Uterus (tissue), 4 donors: ENCODE results near the gene SERINC2. TPM values are rescaled to one million over a fixed set of nuclear protein-coding genes. Genes with fewer than 3 reads are reported as not detected.

Experiments used
- DNase-seq, 2 donors: peaks; one replicate each; pipeline ENCODE4 v3.0.0-alpha.2; 2019 to 2020
- H3K27ac ChIP-seq, 2 donors: fragments of 200-600 bp; sonication (generic); 1 replicate in 1 of 2; 2 replicates in 1 of 2; pipeline ENCODE4 v1.5.1; 2016 to 2018
- H3K27me3 ChIP-seq, 2 donors: fragments of 200-600 bp; sonication (generic); one replicate each; pipeline ENCODE4 v1.5.1; 2018 to 2019; ENCODE audit warnings: control low read depth in 1 of 2
- H3K36me3 ChIP-seq, 2 donors: fragments of 200-600 bp; sonication (generic); one replicate each; pipeline ENCODE4 v1.5.1; 2019; ENCODE audit warnings: control low read depth in 1 of 2
- H3K4me1 ChIP-seq, 2 donors: fragments of 200-600 bp; sonication (generic); one replicate each; pipeline ENCODE4 v1.5.1; 2018 to 2019; ENCODE audit warnings: control low read depth in 1 of 2
- H3K4me3 ChIP-seq, 2 donors: fragments of 200-600 bp; sonication (generic); 1 replicate in 1 of 2; 2 replicates in 1 of 2; pipeline ENCODE4 v1.5.1; 2018 to 2019; ENCODE audit warnings: mild to moderate bottlenecking in 1 of 2
- H3K9me3 ChIP-seq, 2 donors: fragments of 200-600 bp; sonication (generic); one replicate each; pipeline ENCODE4 v1.5.1; 2019; ENCODE audit warnings: control low read depth in 1 of 2
- CTCF ChIP-seq, 4 experiments: fragments of 200-600 bp in 2 of 4; fragments of 450-650 bp in 2 of 4; sonication (generic) in 2 of 4; IDR thresholded peaks; one replicate each; pipeline ENCODE4 v1.5.1; 2016 to 2019; ENCODE audit warnings: antibody characterized with exemption in 4 of 4, mild to moderate bottlenecking in 2 of 4, moderate library complexity in 1 of 4
- POLR2A ChIP-seq, 2 donors: fragments of 450-650 bp; IDR thresholded peaks; one replicate each; pipeline ENCODE4 v1.6.1; 2016; ENCODE audit warnings: antibody characterized with exemption in 2 of 2, mild to moderate bottlenecking in 1 of 2, moderate library complexity in 1 of 2
- intact Hi-C: fragments of 100-400 bp; cut with DNase I; formaldehyde crosslinking; loops from one replicate; pipeline ENCODE4 v1.15.1; 2023; ENCODE audit warnings: low total_unique reads
- total RNA-seq, 4 donors: library from RNA; depleted of rRNA in 3 of 4; stranded (reverse); fragments of >200 nt in 3 of 4; gene quantifications; one replicate each; pipeline versions ENCODE4 v1.1.0 to v1.2.4, GENCODE V29; 2014 to 2023
- donor health status: DM: yes; HTN: yes; CAD: no.

The SERINC2 gene
- total RNA-seq, 4 donors from 2014 or later: 0.29 to 3.9 (median 1.7) TPM; not detected in 1

GRCh38 chr1:31370565-31370964 lies 42.4 kb upstream of the SERINC2 start:
- H3K36me3 ChIP-seq: no peaks in the 10 kb centered on the region
- no peaks in the 10 kb centered on the region for H3K9me3 ChIP-seq
- no peak for DNase-seq
- H3K27me3 ChIP-seq: no peaks in the 10 kb centered on the region
- H3K4me3 ChIP-seq: no peak overlapping the region
- TF ChIP-seq CTCF (IDR thresholded peaks at IDR 0.05) (no peak), POLR2A (IDR thresholded peaks at IDR 0.05) (no peak)
- peaks cover 6% of the 10 kb centered on the region in 2 donors for H3K4me1 ChIP-seq
- intact Hi-C loops: no loop called here
- no peak overlapping the region for H3K27ac ChIP-seq

GRCh38 chr1:31371121-31371959 lies 41.7 kb upstream of the SERINC2 start:
- peak overlapping the region; percentile 87 to 88 for H3K27ac ChIP-seq
- TF ChIP-seq POLR2A (IDR thresholded peaks at IDR 0.05) (no peak), CTCF (IDR thresholded peaks at IDR 0.05) (no peak)
- no peak for DNase-seq
- no peaks in the 10 kb centered on the region for H3K27me3 ChIP-seq
- H3K4me3 ChIP-seq: peak overlapping the region in 1 of 2 donors; percentile 39
- no peaks in the 10 kb centered on the region for H3K9me3 ChIP-seq
- intact Hi-C loops: no loop called here
- H3K4me1 ChIP-seq: peaks cover 6% of the 10 kb centered on the region in 2 donors
- H3K36me3 ChIP-seq: no peaks in the 10 kb centered on the region

- Histone ChIP-seq H3K4me3 (peak overlapping the region; percentile 35 to 39), H3K27me3 (no peaks in the 10 kb centered on the region), H3K36me3 (no peaks in the 10 kb centered on the region), H3K27ac (peak overlapping the region; percentile 87 to 88), H3K4me1 (peaks cover 6% of the 10 kb centered on the region in 2 donors), H3K9me3 (no peaks in the 10 kb centered on the region)
- no peak for DNase-seq
- intact Hi-C loops: no loop called here
- TF ChIP-seq CTCF (IDR thresholded peaks at IDR 0.05) (no peak), POLR2A (IDR thresholded peaks at IDR 0.05) (no peak)
These were observed 41.0 kb upstream of the SERINC2 start for GRCh38 chr1:31372051-31372450.

GRCh38 chr1:31372751-31373055 lies 40.3 kb upstream of the SERINC2 start:
- Histone ChIP-seq H3K27me3 (no peaks in the 10 kb centered on the region), H3K36me3 (no peaks in the 10 kb centered on the region), H3K27ac (peak overlapping the region; percentile 87 to 88), H3K4me3 (peak overlapping the region; percentile 35 to 39), H3K4me1 (peaks cover 6% of the 10 kb centered on the region in 2 donors), H3K9me3 (no peaks in the 10 kb centered on the region)
- intact Hi-C loops: no loop called here
- no peak for TF ChIP-seq CTCF (IDR thresholded peaks at IDR 0.05)
- TF ChIP-seq POLR2A (IDR thresholded peaks at IDR 0.05): no peak
- DNase-seq: no peak

GRCh38 chr1:31373056-31373896 lies 39.7 kb upstream of the SERINC2 start, which contains the start of gene FABP3:
Gene FABP3, minus strand, starts transcription at chr1:31373076. Its CDS starts 62 bp downstream, at chr1:31373014.
- peak within 1 kb of the TSS; percentile 35 to 39 for H3K4me3 ChIP-seq
- no peaks in the 10 kb centered on the region for H3K27me3 ChIP-seq
- peaks cover 6% of the 10 kb centered on the region in 2 donors for H3K4me1 ChIP-seq
- intact Hi-C loops: no loop called here
- H3K36me3 ChIP-seq: no peaks in the 10 kb centered on the region
- TF ChIP-seq CTCF (IDR thresholded peaks at IDR 0.05) (peak in 1 of 4 experiments; percentile 18), POLR2A (IDR thresholded peaks at IDR 0.05) (peak; percentile 35 to 48)
- DNase-seq: peak; percentile 71 to 79
- peak within 1 kb of the TSS; percentile 87 to 88 for H3K27ac ChIP-seq
- no peaks in the 10 kb centered on the region for H3K9me3 ChIP-seq
